GM21423 (cell line): Measurements from ENCODE around the gene SCAF4.
"Not testable (repeated sequence)": the region's sequence is repeated elsewhere in the genome, so short reads cannot be mapped to it uniquely, and the experiment has no call there.

Experiments used
- ATAC-seq: cut with Tn5 transposase; IDR thresholded peaks from one replicate; pipeline ENCODE4 v1.9.1; 2021; ENCODE audit warnings: mild to moderate bottlenecking, moderate library complexity; ENCODE audit not compliant: unreplicated experiment

Gene SCAF4

GRCh38 chr21:31731857-31732596 lies at the start of gene SCAF4:
TSS of gene SCAF4 (minus strand) at chr21:31732118. CDS start at chr21:31731692, 426 bp downstream.
- peak; percentile 81 for ATAC-seq

- no peak for ATAC-seq
Measured at GRCh38 chr21:31780944-31781343, 49.0 kb upstream of the SCAF4 start.

- no peak for ATAC-seq
Measured at GRCh38 chr21:31778546-31778945, 46.6 kb upstream of the SCAF4 start.

DNA sequence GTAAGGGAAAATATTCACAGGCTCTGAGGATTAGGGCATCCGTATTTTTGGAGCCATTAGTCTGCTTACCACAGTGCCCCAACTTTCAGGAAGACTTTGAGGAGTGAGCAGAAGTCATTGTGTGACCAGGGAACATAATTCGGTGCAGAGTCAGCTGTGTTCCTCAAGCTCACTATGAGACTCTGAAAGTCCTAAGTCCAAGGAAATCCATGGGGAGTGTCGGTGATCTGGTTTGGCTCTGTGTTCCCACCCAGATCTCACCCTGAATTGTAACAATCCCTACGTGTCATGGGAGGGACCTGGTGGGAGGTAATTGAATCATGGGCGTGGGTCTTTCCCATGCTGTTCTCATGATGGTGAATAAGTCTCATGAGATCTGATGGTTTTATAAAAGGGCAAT lies 45.9 kb upstream of the SCAF4 start:
- no peak for ATAC-seq

DNA sequence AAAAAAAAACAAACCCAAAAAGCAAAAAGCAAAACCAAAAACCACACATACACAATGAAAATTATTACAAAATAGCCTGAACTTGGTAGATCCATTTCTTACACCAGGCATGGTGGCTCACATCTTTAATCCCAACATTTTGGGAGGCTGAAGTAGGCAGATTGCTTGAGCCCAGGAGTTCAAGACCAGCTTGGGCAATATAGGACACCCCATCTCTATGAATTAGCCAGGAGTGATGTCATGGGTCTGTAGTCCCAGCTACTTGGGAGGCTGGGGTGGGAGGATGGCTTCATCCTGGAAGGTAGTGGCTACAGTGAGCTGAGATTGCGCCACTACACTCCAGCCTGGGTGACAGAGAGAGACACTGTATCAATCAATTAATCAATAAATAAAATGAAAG lies 42.1 kb upstream of the SCAF4 start:
- no peak for ATAC-seq

GRCh38 chr21:31772674-31773555 lies 41.0 kb upstream of the SCAF4 start:
- ATAC-seq: peak; percentile 87

- ATAC-seq: no peak
Measured at GRCh38 chr21:31771685-31772084, 39.8 kb upstream of the SCAF4 start.

GRCh38 chr21:31768710-31769109 lies 36.8 kb upstream of the SCAF4 start:
- ATAC-seq: no peak

DNA sequence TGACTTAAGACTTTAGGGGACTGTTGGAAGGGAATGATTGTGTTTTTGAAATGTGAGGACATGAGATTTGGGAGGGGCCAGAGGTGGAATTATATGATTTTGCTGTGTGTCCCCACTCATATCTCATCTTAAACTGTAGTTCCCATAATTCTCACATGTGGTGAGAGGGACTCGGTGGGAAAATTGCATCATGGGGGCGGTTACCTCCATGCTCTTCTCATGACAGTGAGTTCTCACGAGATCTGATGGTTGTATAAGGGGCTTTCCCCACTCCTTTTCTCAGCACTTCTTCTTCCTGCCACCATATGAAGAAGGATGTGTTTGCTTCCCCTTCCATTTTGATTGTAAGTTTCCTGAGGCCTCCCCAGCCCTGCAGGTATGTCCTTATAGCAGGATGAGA lies 35.0 kb upstream of the SCAF4 start:
- ATAC-seq: no peak

- ATAC-seq: not testable (repeated sequence)
Measured at GRCh38 chr21:31765850-31766249, 33.9 kb upstream of the SCAF4 start.

DNA sequence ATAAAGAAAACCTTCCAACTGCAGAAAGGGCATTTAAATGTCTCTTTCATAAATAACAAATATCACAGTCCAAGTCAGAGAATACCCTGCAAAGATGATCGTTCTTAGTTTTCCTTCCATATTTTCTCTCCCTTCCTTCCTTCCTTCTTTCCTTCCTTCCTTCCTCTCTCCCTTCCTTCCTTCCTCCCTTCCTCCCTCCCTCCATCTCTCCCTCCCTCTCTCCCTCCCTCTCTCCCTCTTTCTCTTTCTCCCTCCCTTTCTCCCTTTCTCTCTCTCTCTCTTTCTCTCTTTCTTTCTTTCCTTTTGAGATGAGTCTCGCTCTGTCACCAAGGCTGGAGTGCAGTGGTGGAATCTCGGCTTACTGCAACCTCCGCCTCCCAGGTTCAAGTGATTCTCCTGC lies 29.0 kb upstream of the SCAF4 start:
- ATAC-seq: no peak

DNA sequence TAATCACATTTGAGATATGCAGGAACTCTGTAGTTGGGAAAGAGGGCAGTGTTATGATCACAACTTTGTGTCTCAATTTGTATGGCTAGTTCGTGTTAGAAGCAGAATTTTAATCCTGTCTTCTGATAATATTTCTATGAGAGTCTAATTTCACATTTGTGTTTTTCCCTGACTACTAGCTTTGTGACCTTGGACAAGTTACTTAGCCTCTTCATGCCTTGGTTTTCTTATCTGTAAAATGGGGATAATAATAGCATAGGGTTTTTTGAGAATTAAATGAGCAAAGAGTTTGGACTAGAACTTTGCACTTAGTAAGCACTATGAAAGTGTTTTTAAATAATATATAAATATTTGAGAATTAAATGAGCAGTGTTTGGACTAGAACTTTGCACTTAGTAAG lies 24.9 kb upstream of the SCAF4 start:
- ATAC-seq: no peak

- ATAC-seq: no peak
Measured at GRCh38 chr21:31755027-31755426, 23.1 kb upstream of the SCAF4 start.

DNA sequence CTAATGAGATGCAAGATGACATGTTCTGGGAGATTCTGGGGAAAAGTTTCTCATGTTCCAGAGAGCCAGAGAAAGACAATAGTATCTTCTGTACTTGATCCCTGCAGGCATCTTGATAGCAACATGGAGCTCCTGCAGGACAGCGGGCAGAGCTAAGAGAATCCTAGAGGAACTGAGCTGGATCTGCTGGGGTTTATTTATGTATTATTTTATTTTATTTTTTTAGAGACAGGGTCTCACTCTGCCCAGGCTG lies 22.7 kb upstream of the SCAF4 start:
- ATAC-seq: no peak

DNA sequence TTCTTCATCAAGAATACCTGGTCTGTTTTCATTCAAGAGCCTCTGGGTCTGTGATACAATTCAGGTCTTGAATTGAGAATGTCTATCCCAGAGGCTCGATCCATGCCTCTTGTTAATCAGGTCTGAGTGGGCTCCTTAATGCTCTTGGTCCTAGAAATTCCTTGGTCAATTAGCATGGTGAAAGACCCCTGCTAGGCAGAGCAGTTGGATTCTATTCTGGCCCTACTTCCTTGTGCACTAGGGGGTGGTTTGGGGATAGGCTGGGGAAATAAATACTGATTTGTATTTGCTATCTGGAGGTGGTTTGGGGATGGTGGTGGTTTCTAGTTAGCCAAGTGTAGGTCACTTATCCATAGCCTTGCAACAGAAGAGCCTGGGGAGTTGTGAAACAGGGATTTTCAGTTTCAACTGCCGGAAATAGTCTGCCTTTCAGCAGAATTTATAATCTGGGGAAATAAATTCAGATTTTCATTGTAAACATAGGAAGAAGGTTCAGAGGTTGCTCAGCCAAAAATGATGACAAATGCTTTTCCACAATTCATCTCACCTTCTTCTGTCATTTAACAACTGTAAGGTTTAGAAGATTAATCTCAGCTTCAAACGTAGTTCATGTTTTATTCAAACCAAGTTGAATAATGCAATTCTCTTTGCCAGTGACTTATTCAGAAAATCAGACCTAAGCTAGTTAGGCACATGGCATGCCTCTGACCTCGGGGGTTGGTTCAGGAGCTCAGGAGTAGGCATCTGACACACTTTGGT lies 22.2 kb upstream of the SCAF4 start:
- ATAC-seq: no peak

DNA sequence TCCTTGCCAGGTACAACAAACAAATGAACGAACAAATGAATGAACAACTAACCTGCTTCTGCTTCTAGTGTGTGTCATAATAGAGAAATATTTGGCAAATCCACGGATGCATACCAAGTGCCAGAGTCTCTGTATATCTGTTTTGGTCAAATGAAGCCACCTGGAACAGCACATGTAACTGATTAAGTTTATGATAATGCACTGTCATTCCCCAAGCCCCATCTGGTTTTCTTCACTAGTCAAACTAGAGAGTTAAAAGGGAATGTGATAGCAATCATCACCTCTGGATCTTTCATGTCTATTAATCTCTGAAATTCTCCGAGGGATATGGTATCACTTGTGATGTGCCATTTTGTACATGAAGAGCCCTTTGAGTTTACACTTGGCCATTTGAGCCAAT lies 21.0 kb upstream of the SCAF4 start:
- ATAC-seq: no peak

GRCh38 chr21:31752352-31752751 lies 20.4 kb upstream of the SCAF4 start:
- ATAC-seq: no peak

DNA sequence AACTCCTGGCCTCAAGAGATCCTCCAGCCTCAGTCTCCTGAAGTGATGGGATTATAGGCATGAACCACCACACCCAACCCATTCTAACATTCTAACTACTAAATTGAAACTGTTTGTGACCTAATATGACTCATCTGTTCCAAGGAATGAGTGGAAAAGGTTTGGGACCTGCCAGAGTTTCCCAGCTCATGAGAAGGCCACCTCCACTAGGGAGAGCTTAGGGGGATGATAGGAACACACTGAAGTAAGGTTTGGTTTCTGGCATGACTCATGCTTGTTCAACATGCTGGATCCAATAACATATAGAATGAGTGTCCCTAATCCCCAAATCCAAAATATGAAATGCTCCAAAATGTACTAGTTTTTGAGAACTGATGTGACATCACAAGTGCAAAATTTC lies 18.9 kb upstream of the SCAF4 start:
- no peak for ATAC-seq

DNA sequence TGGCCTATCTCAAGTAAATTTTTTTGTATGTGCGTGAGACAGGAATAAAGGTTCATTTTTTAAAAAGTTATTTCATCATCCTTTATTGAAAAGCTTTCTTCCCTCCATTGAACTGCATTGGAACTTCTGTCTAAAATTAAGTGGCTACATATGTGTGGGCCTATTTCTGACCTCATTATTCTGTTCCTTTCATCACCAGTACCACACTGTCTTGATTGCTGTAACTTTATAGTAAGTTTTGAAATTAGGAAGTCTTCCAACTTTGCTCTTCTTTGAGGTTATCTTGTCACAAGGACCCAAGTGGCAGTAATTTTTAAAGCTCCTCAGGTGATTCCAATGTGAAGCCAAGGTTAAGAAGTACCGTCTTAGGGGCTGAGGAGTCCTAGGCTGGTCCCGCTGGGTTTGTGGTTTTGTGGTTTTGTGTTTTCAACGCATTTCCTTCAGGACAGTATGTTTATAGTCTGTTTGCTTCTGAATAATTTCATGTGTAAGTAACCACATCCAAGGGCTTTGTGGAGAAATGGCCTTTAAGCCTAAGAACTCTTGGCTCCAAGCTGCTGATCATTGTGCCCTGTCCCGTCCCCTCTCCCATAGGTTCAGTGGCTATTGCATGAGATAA lies 12.4 kb upstream of the SCAF4 start:
- ATAC-seq: no peak

- no peak for ATAC-seq
Measured at GRCh38 chr21:31743712-31744111, 11.8 kb upstream of the SCAF4 start.

DNA sequence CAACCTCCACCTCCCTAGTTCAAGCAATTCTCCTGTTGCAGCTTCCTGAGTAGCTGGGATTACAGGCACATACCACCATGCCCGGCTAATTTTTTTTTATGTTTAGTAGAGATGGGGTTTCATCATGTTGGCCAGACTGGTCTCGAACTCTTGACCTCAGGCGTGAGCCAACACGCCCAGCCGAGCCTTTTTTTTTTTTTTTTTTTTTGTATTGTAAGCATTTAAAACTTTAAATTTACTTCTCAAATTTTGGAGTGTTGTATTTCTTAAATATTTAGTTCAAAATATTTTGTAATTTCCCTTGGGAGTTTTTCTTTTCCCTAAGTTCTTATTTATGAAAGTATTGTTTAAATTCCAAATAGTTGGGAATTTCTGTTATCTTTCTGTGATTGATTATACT lies 9.2 kb upstream of the SCAF4 start:
- ATAC-seq: no peak
